Right lung (tissue), 5 donors: Measurements from ENCODE around the gene EPSTI1. TPM values are rescaled to one million over a fixed set of nuclear protein-coding genes. Genes with fewer than 3 reads are reported as not detected.
A peak's percentile ranks its signal among the peaks of the same experiment; 100 is the strongest.
"Not testable (repeated sequence)": the region's sequence is repeated elsewhere in the genome, so short reads cannot be mapped to it uniquely, and the experiment has no call there.

Experiments
- DNase-seq, 2 donors: peaks; one replicate each; pipeline ENCODE4 v3.0.0-alpha.2; 2013
- polyA plus RNA-seq, 5 donors: library from polyadenylated mRNA; unstranded; fragments of 120-200 nt; gene quantifications; one replicate each; pipeline versions ENCODE4 v1.2.1 to v1.2.3, GENCODE V29; 2013; ENCODE audit warnings: inconsistent platforms in 1 of 5, low replicate concordance in 1 of 5; ENCODE audit not compliant: insufficient read length in 5 of 5, insufficient read depth in 1 of 5

The EPSTI1 gene
- polyA plus RNA-seq, 5 donors: 10.8 to 15.8 (median 12.9) TPM

DNA sequence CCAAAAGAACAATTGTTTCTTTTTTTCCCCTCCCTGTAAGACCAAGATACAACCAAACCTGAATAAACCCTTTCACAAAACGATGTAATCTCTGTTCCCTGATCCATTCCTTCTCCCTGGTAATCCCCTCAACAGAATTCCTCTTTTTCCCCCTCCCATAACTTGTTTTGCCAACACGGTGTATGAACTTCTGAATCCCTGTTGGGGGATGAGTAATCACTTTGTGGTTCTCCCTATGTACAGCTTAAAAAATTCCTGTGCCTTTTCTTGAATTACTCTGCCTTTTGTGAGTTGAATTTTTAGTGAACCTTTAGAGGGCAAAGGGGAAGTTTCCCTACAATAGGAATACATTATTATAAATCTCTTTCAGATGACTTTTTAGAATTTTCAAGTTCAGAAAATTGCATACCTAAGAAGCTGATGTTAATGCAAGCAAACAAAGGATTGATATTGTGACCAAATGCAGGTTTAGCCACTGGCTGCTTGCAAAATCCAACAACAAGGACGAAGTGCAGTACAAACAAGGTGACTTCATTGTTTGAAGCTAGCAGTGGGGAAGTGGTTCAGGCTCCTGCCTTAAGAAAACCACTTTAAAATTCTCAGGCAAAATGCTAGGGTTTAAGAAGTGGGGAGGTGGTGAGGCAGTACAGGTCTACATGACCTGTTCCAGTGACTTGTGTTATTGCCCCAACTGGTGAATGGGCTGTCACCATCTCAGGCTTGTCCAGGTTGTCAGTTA, 15.0 kb upstream of the EPSTI1 start:
- DNase-seq: no peak

GRCh38 chr13:43005460-43006236, 13.6 kb upstream of the EPSTI1 start:
- no peak for DNase-seq

DNA sequence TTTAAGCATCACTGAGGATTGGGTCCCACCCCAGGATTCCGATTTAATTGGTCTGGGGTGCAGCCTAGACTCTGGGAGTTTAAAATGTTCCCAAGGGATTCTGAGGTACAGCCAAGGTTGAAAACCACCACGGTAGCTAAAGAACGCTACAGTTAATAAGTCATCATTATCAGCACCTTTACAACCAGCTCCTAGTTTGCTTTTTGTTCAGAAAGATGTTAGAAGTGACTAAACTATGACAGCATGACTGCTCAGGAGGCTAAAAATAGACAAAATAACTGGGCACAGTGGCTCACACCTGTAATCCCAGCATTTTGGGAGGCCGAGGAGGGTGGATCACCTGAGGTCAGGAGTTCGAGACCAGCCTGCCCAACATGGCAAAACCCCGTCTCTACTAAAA, 11.7 kb upstream of the EPSTI1 start:
- no peak for DNase-seq

DNA sequence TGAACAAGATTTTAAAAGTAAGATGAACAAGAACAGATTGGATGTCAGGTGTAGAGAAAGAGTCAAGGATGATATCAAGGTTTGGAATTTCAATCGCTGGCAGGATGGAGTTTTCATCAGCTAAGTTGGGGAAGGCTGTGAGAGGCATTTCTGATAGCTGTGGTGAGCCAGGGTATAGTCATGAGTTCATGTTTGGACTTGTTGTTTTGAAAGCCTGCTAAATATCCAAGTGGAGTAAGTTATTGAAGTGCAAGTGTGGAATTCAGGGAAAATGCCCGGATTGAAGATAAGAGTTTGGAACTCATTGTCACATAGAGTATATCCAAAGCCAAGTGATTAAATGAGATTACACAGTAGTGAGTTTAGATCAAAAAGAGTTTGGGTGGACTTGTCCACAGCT, 11.0 kb upstream of the EPSTI1 start:
- no peak for DNase-seq

DNA sequence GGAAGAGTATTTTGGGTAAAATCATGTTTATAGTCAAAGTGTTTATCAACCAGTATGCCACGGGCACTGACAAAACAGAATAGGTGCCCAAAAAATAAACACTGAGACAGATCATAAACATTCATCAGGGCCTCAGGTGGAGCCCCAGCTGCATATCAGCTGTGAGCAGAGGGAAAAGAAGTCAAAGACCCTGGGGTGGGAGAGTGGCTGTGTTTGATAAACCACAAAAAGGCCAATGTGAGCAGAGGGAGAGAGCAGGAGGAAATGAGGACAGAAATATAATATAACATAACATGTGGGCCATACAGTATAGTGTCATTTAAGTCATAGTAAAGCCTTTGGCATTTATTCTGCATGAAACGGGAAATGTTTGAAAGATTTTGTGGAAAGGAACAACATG, 10.0 kb upstream of the EPSTI1 start:
- DNase-seq: no peak

GRCh38 chr13:43000676-43001075, 8.6 kb upstream of the EPSTI1 start:
- DNase-seq: no peak

GRCh38 chr13:42999491-42999890, 7.5 kb upstream of the EPSTI1 start:
- DNase-seq: no peak

GRCh38 chr13:42997381-42997780, 5.3 kb upstream of the EPSTI1 start:
- DNase-seq: no peak

DNA sequence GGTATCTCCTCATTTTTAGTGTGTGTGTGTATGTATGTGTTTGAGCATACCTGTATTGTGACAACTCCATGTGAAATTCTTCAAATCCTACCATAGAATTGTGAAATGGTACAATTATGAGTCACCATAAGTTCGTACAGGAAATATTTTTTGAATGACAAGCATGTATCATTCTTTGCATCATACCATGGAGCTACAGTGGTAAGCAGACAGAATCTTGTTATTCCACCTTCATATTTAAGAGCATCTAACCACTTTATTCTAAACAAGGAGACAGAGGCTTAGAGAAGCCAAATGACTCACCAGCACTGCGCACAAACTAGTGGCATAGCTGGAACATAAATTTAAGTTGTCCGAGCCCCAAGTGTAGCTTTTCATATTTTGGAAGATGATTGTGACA, 4.5 kb upstream of the EPSTI1 start:
- no peak for DNase-seq

DNA sequence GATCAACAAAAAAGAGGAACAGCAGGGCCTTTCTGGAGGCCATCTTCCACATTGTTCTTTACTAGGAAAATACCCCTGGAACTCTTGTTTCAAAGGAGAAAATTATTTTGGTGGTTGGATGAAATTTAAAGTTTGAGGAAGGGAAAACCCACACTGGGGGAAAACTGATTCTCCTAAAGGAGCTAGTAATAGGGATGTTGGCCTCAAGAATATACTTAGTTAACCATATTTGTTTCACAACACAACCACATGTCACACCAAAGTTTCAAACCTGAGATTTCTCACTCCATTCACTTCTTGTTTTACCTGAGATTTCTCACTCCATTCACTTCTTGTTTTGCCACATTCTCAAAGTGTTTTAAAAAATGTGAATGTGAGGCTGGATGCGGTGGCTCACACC, 2.8 kb upstream of the EPSTI1 start:
- DNase-seq: no peak

DNA sequence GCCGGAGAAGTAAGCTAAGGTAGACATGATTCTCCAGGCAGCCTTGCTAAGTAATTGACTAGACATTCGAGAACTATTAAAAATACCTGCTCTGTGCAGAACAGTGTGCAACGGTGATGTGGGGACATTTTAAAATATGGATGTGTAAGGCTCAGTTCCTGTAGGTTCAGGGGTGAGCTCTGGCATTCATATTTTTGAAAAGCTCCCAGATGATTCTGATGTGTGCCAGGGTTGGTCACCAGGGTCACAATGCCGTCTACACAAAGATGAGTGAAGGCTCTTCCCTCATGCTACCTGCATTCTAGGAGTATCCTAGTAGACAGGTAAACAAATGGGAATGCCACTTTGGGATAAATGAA, 702 bp upstream of the EPSTI1 start:
- no peak for DNase-seq

- not testable (repeated sequence) for DNase-seq
These were observed 676 bp downstream of the EPSTI1 start for GRCh38 chr13:42991233-42991897.

- DNase-seq: peak; percentile 67 to 79
These were observed 1.5 kb downstream of the EPSTI1 start for GRCh38 chr13:42990291-42991232.

- no peak for DNase-seq
These were observed 5.9 kb downstream of the EPSTI1 start for GRCh38 chr13:42986176-42986574.

DNA sequence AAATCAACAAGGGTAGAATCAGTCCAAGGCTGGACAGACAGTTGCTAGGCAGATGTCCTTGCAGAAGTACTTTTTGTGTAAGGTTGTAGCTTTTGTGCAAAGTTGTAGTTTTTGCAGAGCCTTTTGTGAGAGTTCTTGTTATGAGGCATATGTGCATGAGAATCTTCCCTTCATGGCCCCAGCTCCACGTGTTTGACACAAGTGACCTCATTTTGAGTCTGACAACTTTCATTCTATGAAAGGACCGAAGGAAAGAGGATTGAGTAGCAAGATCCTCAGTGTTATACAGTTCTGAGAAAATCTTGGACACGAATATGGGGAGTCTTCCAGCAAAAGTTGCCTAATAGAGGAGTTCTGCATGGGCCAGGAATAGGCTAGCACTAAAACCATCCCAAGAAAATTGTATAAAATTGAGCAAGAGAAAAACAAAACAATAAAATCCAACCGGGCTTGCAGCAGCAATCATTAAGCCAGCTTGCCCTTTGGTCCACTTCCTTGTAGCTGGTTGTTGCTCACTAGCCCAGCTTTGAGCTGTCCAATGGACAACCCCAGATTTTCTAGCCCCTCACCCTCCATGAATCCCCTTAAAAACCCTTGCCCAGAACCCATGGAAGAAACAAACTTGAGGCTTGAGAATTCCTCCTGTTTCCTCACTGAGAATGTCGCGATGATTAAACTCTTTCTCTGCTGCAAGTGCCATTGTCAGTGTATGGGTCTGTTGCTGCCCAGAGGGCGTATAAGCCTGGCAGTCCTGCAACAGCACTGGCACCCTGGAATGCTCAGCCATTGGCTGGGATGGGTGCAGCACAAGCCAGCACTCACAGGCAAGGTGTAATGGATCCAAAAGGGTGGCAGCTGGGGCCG, 6.5 kb downstream of the EPSTI1 start:
- peak in 1 of 2 donors; percentile 26 for DNase-seq

DNA sequence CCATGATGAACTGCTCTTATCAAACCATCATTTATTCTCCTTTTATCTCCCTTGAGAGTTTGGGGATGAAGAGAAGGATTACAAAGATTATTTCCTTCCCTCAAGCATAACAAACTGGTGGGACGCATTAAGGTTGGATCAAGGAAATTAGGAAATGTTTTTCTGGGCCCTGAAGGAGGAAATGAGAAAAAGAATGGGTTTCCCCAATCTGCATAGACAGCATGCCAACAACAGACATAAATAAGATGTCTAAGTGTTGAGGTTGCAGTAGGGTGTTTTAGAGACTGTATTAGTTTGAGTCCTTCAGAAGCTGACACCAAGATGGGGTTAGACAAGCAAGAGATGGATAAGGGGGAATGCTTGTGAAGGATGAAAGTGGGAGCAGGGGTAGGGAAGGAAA, 7.3 kb downstream of the EPSTI1 start:
- no peak for DNase-seq

GRCh38 chr13:42984026-42984425, 8.0 kb downstream of the EPSTI1 start:
- DNase-seq: no peak

- no peak for DNase-seq
These were observed 10.2 kb downstream of the EPSTI1 start for GRCh38 chr13:42981853-42982252.

GRCh38 chr13:42981317-42981716, 10.7 kb downstream of the EPSTI1 start:
- DNase-seq: no peak

DNA sequence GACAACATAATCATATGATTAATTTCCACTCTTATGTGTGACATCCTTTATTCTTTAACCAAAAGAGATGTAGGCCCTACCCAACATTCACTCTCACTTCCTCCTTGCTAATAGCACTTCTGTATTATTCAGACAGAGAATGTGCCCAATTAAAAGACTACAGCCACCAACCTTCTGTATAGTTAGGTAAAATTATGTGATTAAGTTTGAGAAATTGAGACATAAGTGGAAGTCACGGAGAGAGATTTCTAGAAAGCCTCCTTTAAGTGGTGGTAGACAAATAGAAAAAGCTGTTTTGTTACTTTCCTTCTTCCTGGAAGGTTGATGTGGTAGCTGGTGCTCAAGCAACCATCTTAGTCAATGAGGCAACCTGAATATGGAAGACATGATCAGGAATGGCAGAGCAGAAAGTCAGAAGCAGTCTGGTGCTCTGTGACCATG, 14.8 kb downstream of the EPSTI1 start:
- no peak for DNase-seq

DNA sequence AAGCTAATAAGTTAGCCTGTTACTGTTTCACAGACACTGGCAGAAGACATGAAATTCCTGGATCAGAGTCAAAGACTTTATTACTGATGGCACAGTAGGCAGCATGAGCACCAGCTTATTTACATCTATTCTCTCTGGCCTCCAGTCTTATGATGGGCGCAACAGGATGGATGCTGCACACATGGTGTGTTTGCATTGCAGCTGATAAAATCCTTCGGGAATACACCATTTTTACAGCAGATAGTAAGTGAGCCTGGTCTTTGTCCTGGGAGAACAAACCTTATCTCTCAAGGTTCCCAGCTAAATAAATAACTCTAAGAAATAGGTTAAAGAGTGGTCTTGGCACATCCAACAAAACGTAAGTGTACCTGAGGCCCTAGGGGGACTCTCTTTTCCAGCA, 16.0 kb downstream of the EPSTI1 start:
- DNase-seq: no peak
